GM12865 (cell line): Measurements from ENCODE around the gene MTARC1.

Experiments used
- DNase-seq: peaks from one replicate; pipeline ENCODE4 v3.0.0; 2010; ENCODE audit warnings: low read depth
- H3K4me3 ChIP-seq: 2 replicates; pipeline ENCODE4 v1.5.1; 2011; ENCODE audit warnings: mild to moderate bottlenecking, low read depth, low read length, control low read depth
- CTCF ChIP-seq: IDR thresholded peaks from 2 replicates; pipeline ENCODE4 v1.5.1; 2011; ENCODE audit warnings: low read length, control low read depth, low read depth, inconsistent platforms; ENCODE audit not compliant: insufficient read depth; ENCODE audit errors: missing control alignments

The MTARC1 gene

GRCh38 chr1:220748089-220748934, 38.4 kb upstream of the MTARC1 start, which contains the start of gene MTARC2:
TSS of gene MTARC2 (plus strand) at chr1:220748322. CDS start at chr1:220748532, 210 bp downstream.
- TF ChIP-seq CTCF, result no peak
- DNase-seq, result peak; percentile 76
- peak within 1 kb of the TSS; percentile 70 for H3K4me3 ChIP-seq

GRCh38 chr1:220748936-220749335, 37.8 kb upstream of the MTARC1 start:
- H3K4me3 ChIP-seq, result peak overlapping the region; percentile 70
- DNase-seq, result no peak
- no peak for TF ChIP-seq CTCF

- TF ChIP-seq CTCF, result no peak
- no peak for DNase-seq
- H3K4me3 ChIP-seq, result no peak overlapping the region
Measured at GRCh38 chr1:220750131-220750515, 36.6 kb upstream of the MTARC1 start.

- no peak overlapping the region for H3K4me3 ChIP-seq
- no peak for TF ChIP-seq CTCF
- DNase-seq, result no peak
Measured at GRCh38 chr1:220751111-220751510, 35.6 kb upstream of the MTARC1 start.

GRCh38 chr1:220754212-220754917, 32.3 kb upstream of the MTARC1 start:
- DNase-seq, result no peak
- no peak for TF ChIP-seq CTCF
- H3K4me3 ChIP-seq, result no peak overlapping the region

GRCh38 chr1:220754918-220755295, 31.8 kb upstream of the MTARC1 start:
- no peak for DNase-seq
- TF ChIP-seq CTCF, result no peak
- no peak overlapping the region for H3K4me3 ChIP-seq
